OCI-LY3 (cell line): ENCODE measurements around the gene SNX2.

Experiments
- H2AFZ ChIP-seq: fragments of 200-600, 300-600 bp; shearing (Covaris generic); 2 replicates; pipeline ENCODE4 v1.6.0; 2014; ENCODE audit warnings: antibody characterized with exemption, low read depth, low read length
- H3K27ac ChIP-seq: fragments of 200-600, 300-600 bp; sonication (generic); 2 replicates; pipeline ENCODE4 v1.5.1; 2014; ENCODE audit warnings: mild to moderate bottlenecking, low read length, moderate library complexity, mixed read lengths
- H3K27me3 ChIP-seq: fragments of 200-600, 300-600 bp; sonication (generic); 2 replicates; pipeline ENCODE4 v1.6.1; 2014; ENCODE audit warnings: low read depth, low read length, mixed read lengths
- H3K36me3 ChIP-seq: fragments of 200-600, 300-600 bp; sonication (generic); replicated peaks from 2 replicates; pipeline ENCODE3; 2014; ENCODE audit warnings: low read depth, low read length, mixed read lengths
- H3K4me1 ChIP-seq: fragments of 300-600, 200-600 bp; sonication (generic); 2 replicates; pipeline ENCODE4 v1.6.1; 2014; ENCODE audit warnings: low read length, mixed read lengths
- H3K4me2 ChIP-seq: fragments of 200-600, 300-600 bp; sonication (generic); 2 replicates; pipeline ENCODE4 v1.6.1; 2014; ENCODE audit warnings: low read length, mixed read lengths
- H3K4me3 ChIP-seq: fragments of 300-600, 200-600 bp; sonication (generic); 2 replicates; pipeline ENCODE4 v1.5.1; 2014; ENCODE audit warnings: antibody characterized with exemption, mild to moderate bottlenecking, low read length, moderate library complexity
- H3K79me2 ChIP-seq: fragments of 300-600, 200-600 bp; shearing (Covaris generic); 2 replicates; pipeline ENCODE4 v1.6.1; 2014; ENCODE audit warnings: mild to moderate bottlenecking, low read length, mixed read lengths
- H3K9ac ChIP-seq: fragments of 300-600, 200-600 bp; shearing (Covaris generic); 2 replicates; pipeline ENCODE4 v1.6.0; 2014; ENCODE audit warnings: mild to moderate bottlenecking, low read length, moderate library complexity
- H3K9me3 ChIP-seq: fragments of 200-600, 300-600 bp; shearing (Covaris generic); 2 replicates; pipeline ENCODE4 v1.6.1; 2014; ENCODE audit warnings: low read length, mixed read lengths; ENCODE audit not compliant: insufficient read depth
- H4K20me1 ChIP-seq: fragments of 200-600, 300-600 bp; sonication (generic); 2 replicates; pipeline ENCODE4 v1.6.1; 2016; ENCODE audit warnings: low read length, mixed read lengths; ENCODE audit not compliant: insufficient read depth
- CTCF ChIP-seq: fragments of 200-600, 300-600 bp; sonication (generic); IDR thresholded peaks from 2 replicates; pipeline ENCODE4 v1.5.1; 2014; ENCODE audit warnings: antibody characterized with exemption, low read length, low read depth
- EZH2phosphoT487 ChIP-seq: fragments of 200-600 bp; shearing (Covaris generic); IDR thresholded peaks from 2 replicates; pipeline ENCODE4 v1.6.1; 2018; ENCODE audit warnings: antibody characterized with exemption, mixed run types, low read depth

SNX2 gene

GRCh38 chr5:122755783-122756182, 19.1 kb upstream of the SNX2 start:
- Histone ChIP-seq H3K36me3 (no peaks in the 10 kb centered on the region), H3K27me3 (no peaks in the 10 kb centered on the region), H3K9me3 (no peaks in the 10 kb centered on the region), H4K20me1 (no peaks in the 10 kb centered on the region), H3K9ac (peak overlapping the region; percentile 6; the same call in 1 of the 2 replicates), H3K79me2 (no peaks in the 10 kb centered on the region), H3K4me3 (0 out of 2 replicates have a peak overlapping the region, but pooled peaks have one; percentile 10), H2AFZ (no peak overlapping the region), H3K4me2 (peak overlapping the region; percentile 69), H3K27ac (peak overlapping the region; percentile 84), H3K4me1 (peaks cover 26% of the 10 kb centered on the region)
- no peak for TF ChIP-seq EZH2phosphoT487

GRCh38 chr5:122756264-122756911, 18.5 kb upstream of the SNX2 start:
- H3K27ac ChIP-seq = peak overlapping the region; percentile 84

GRCh38 chr5:122757285-122757684, 17.6 kb upstream of the SNX2 start:
- H3K27me3 ChIP-seq = no peaks in the 10 kb centered on the region
- no peaks in the 10 kb centered on the region for H4K20me1 ChIP-seq
- no peaks in the 10 kb centered on the region for H3K9me3 ChIP-seq
- TF ChIP-seq CTCF = no peak
- no peak for TF ChIP-seq EZH2phosphoT487
- H3K79me2 ChIP-seq = no peaks in the 10 kb centered on the region
- H2AFZ ChIP-seq = 0 out of 2 replicates have a peak overlapping the region, but pooled peaks have one; percentile 3
- H3K36me3 ChIP-seq = no peaks in the 10 kb centered on the region
- H3K4me3 ChIP-seq = peak overlapping the region; percentile 57
- peak overlapping the region; percentile 53; the same call in 1 of the 2 replicates for H3K9ac ChIP-seq
- peaks cover 26% of the 10 kb centered on the region for H3K4me1 ChIP-seq
- peak overlapping the region; percentile 69 for H3K4me2 ChIP-seq
- H3K27ac ChIP-seq = peak overlapping the region; percentile 84

More at GRCh38 chr5:122756264-122756911, 18.5 kb upstream of the SNX2 start:
- no peaks in the 10 kb centered on the region for H3K9me3 ChIP-seq
- H3K4me2 ChIP-seq = peak overlapping the region; percentile 69
- H3K4me3 ChIP-seq = peak overlapping the region; percentile 57
- no peaks in the 10 kb centered on the region for H3K27me3 ChIP-seq
- no peaks in the 10 kb centered on the region for H3K36me3 ChIP-seq
- H4K20me1 ChIP-seq = no peaks in the 10 kb centered on the region
- no peaks in the 10 kb centered on the region for H3K79me2 ChIP-seq
- peak overlapping the region; percentile 53 for H3K9ac ChIP-seq
- TF ChIP-seq CTCF (no peak), EZH2phosphoT487 (no peak)
- no peak overlapping the region for H2AFZ ChIP-seq
- H3K4me1 ChIP-seq = peaks cover 26% of the 10 kb centered on the region

GRCh38 chr5:122759241-122760070, 15.4 kb upstream of the SNX2 start:
- H3K4me3 ChIP-seq = no peak overlapping the region
- TF ChIP-seq EZH2phosphoT487 = no peak
- H3K4me1 ChIP-seq = peaks cover 26% of the 10 kb centered on the region
- H3K4me2 ChIP-seq = no peak overlapping the region
- H2AFZ ChIP-seq = no peak overlapping the region
- H3K79me2 ChIP-seq = no peaks in the 10 kb centered on the region
- no peaks in the 10 kb centered on the region for H3K27me3 ChIP-seq
- no peaks in the 10 kb centered on the region for H3K36me3 ChIP-seq
- no peak overlapping the region for H3K27ac ChIP-seq
- no peak overlapping the region for H3K9ac ChIP-seq
- H4K20me1 ChIP-seq = no peaks in the 10 kb centered on the region
- no peaks in the 10 kb centered on the region for H3K9me3 ChIP-seq

GRCh38 chr5:122760236-122760635, 14.6 kb upstream of the SNX2 start:
- TF ChIP-seq EZH2phosphoT487 (no peak), CTCF (no peak)
- no peak overlapping the region for H3K9ac ChIP-seq
- H3K36me3 ChIP-seq = no peaks in the 10 kb centered on the region
- no peaks in the 10 kb centered on the region for H4K20me1 ChIP-seq
- peaks cover 26% of the 10 kb centered on the region for H3K4me1 ChIP-seq
- H3K4me2 ChIP-seq = no peak overlapping the region
- H3K27me3 ChIP-seq = no peaks in the 10 kb centered on the region
- H3K9me3 ChIP-seq = no peaks in the 10 kb centered on the region
- H3K4me3 ChIP-seq = no peak overlapping the region
- H3K79me2 ChIP-seq = no peaks in the 10 kb centered on the region
- no peak overlapping the region for H2AFZ ChIP-seq
- no peak overlapping the region for H3K27ac ChIP-seq
